HG03354 (cell line): ENCODE data around the gene WNT2B.
"Not testable (repeated sequence)": the region's sequence is repeated elsewhere in the genome, so short reads cannot be mapped to it uniquely, and the experiment has no call there.

Experiments
- ATAC-seq: cut with Tn5 transposase; IDR thresholded peaks from one replicate; pipeline ENCODE4 v1.9.1; 2021; ENCODE audit warnings: mild to moderate bottlenecking; ENCODE audit not compliant: unreplicated experiment, poor library complexity, severe bottlenecking

WNT2B gene

GRCh38 chr1:112508278-112509004 is at the start of gene WNT2B:
TSS of gene WNT2B (plus strand) at chr1:112508965. CDS start at chr1:112509263, 298 bp downstream.
- peak; percentile 60 for ATAC-seq

DNA sequence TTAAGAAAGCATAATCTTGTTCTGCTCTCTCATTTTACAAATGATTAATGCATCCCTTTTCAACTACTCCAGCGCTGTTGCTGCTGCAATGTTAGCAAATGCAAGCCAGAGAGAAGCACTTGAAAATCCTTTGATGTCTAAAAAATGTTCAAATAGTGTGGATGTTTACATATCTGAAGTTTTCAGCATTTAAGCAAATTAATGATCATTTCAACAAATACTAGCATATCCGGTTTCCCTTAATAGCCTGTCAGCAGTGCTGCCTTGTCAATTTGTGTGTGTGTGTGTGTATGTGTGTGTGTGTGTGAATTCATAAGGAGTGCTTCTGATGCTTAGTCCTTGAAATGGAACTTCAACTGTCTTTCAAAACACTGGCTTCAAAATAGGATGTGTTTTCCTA is 48.1 kb upstream of the WNT2B start:
- no peak for ATAC-seq

- ATAC-seq, result no peak
These were observed 47.4 kb upstream of the WNT2B start for GRCh38 chr1:112461200-112461871.

GRCh38 chr1:112462953-112463279 is 45.8 kb upstream of the WNT2B start:
- no peak for ATAC-seq

GRCh38 chr1:112464501-112464900 is 44.3 kb upstream of the WNT2B start:
- no peak for ATAC-seq

DNA sequence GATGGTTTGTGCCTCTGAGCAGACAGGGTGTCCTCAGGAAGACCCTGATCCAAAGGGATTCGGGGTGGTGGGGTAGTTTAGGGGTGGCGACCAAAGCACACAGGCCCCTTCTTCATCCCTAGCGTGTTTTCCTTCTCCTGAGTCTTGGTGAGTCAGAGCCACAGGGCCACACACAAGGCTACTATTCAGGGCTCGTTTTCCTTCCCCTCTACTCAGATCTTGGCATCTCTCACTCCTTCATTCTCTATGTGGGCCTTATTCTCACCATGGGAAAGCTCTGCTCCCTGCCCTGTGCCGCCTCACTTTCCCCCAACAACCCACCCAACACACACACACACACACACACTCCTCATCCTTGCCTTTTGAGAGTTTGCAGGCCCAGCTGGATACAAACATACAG is 43.6 kb upstream of the WNT2B start:
- ATAC-seq, result no peak

DNA sequence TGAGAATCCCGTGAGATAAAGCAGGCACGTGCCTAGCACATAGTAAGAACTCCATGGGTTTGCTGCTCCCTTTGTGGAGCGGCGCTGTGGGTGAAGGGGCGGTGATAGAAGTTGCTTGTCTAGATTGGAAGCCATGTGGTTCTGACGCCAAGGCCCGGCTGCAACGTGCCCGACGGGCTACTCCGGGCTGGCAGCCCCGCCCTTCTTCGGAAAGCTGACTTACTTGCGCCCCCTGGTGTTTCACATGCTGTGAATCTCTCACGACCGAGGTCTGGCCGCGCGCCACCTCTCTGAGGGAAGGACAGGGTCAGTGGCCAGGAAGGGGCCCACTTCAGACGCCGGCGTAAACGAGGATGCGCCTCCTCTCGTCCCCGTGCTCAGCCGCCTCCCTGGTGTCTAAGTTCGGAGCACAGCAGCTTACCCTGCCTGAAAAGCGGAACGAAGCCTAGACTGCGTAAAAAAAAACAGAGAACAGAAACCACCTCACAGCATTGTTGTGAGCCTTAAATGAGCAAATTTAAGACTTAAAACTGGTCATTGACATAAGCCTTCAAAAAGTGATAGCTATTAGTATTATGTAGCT is 42.6 kb upstream of the WNT2B start:
- peak; percentile 80 for ATAC-seq

GRCh38 chr1:112470324-112470723 is 38.4 kb upstream of the WNT2B start:
- ATAC-seq, result not testable (repeated sequence)

GRCh38 chr1:112470966-112471365 is 37.8 kb upstream of the WNT2B start:
- no peak for ATAC-seq

DNA sequence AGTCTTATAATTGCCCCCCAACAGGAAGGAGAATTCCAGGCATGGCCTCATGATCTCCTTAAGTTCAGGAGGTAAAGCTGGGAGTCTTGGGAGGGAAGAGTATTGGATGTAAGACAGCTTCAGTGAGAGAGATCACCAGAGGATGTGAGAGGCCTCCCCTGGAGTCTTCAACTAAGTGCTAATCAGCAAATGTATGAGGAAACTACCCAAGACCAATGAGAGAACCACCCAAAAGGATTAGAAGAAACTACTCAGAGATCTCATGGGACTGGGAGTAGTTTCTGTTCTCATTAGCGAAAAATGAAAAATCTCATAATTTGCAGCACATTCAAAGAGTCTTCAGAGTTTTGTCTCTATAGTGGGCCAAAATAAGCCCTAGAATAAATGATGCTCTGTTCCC is 36.6 kb upstream of the WNT2B start:
- no peak for ATAC-seq

GRCh38 chr1:112477550-112477949 is 31.2 kb upstream of the WNT2B start:
- no peak for ATAC-seq

DNA sequence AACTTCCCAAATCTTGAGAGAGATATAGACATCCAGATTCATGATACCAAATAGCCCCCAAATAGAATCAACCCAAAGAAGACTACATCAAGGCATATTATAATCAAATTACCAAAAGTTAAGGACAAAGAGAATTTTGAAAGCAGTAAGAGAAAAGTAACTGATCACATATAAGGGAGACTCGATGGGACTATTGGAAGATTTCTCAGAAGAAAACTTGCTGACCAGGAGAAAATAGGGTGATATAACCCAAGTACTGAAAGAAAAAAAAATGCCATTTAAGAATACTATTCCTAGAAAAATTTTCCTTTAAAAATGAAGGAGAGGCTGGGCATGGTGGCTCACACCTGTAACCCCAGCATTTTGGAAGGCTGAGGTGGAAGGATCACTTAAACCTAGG is 30.5 kb upstream of the WNT2B start:
- ATAC-seq, result no peak

DNA sequence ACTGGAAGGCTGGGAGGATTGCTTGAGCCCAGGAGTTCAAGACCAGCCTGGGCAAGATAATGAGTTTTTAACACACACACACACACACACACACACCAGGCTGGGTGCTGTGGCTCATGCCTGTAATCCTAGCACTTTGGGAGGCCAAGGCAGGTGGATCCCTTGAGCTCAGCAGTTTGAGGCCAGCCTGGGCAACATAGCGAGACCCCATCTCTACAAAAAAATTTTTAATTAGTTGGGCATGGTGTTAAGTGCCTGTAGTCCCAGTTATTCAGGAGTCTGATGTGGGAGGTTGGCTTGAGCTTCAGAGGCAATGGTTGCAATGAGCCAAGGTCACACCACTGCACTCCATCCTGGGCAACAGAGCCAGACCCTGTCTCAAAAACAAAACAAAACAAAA is 22.7 kb upstream of the WNT2B start:
- ATAC-seq, result not testable (repeated sequence)

DNA sequence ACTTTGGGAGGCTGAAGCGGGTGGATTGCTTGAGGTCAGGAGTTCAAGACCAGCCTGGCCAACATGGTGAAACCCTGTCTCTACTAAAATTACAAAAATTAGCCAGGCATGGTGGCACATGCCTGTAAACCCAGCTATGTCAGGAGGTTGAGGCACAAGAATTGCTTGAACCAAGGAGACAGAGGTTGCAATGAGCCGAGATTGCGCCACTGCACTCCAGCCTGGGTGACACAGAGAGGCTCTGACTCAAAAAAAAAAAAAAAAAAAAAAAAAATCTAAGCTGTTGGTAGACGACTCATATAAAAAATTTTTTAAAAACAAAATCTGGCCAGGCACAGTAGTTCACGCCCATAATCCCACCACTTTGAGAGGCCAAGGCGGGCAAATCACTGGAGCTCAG is 21.1 kb upstream of the WNT2B start:
- not testable (repeated sequence) for ATAC-seq

GRCh38 chr1:112488141-112488540 is 20.6 kb upstream of the WNT2B start:
- ATAC-seq, result no peak

GRCh38 chr1:112492076-112492475 is 16.7 kb upstream of the WNT2B start:
- ATAC-seq, result no peak

- no peak for ATAC-seq
These were observed 15.4 kb upstream of the WNT2B start for GRCh38 chr1:112493351-112493750.

- no peak for ATAC-seq
These were observed 12.5 kb upstream of the WNT2B start for GRCh38 chr1:112496290-112496689.

GRCh38 chr1:112501810-112502641 is 6.7 kb upstream of the WNT2B start:
- ATAC-seq, result no peak

DNA sequence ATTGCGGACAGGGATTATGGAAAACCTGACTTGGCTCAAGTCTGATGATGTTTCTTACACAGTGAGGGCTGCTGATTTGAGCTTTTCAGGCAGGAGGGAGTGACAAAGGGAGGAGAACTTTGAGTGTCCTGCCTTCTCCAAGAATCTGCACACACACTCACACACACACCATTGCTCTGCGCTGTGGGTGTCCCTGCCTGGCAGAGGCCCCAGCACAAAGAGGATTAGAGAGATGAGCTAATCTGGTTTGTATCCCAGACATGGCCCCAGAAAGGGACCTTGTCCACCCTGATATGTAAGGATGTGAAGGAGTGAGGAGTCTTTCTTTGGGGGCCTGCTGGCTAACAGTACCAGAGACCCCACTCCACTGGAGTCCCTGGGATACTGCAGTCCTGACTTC is 5.9 kb upstream of the WNT2B start:
- ATAC-seq, result no peak
